Measurements from ENCODE around the gene C4BPA.

- TF ChIP-seq CTCF (conservative IDR thresholded peaks at IDR 0.05; ENCODE audit: low read depth, low read length) (no peak), EZH2phosphoT487 (IDR thresholded peaks at IDR 0.05; ENCODE audit: borderline replicate concordance, low read length) (no peak), EZH2 (IDR thresholded peaks at IDR 0.05; ENCODE audit: low read length, unreplicated experiment) (no peak)
Observed at GRCh38 chr1:207054491-207054890, 49.5 kb upstream of the C4BPA start.
